GM12878 (cell line): Measurements from ENCODE around the gene IFNL3. TPM values are rescaled to one million over a fixed set of nuclear protein-coding genes. Genes with fewer than 3 reads are reported as not detected.

Experiments
- CBX3 ChIP-seq: fragments of 200-600 bp; sonication (generic); IDR thresholded peaks from 2 replicates; pipeline ENCODE4 v1.6.1; 2016; ENCODE audit warnings: low read depth, borderline replicate concordance
- FOS ChIP-seq: IDR thresholded peaks from 3 replicates; pipeline ENCODE4 v1.6.1; 2011; ENCODE audit warnings: borderline replicate concordance; ENCODE audit not compliant: insufficient read length; ENCODE audit errors: extremely low read depth
- FOXK2 ChIP-seq: fragments of 450-650 bp; IDR thresholded peaks from 2 replicates; pipeline ENCODE4 v1.6.1; 2017; ENCODE audit warnings: mild to moderate bottlenecking, moderate library complexity
- POLR2AphosphoS5 ChIP-seq: IDR thresholded peaks from 2 replicates; pipeline ENCODE4 v1.6.1; 2011; ENCODE audit warnings: mild to moderate bottlenecking, low read length, inconsistent platforms
- RAD21 ChIP-seq: IDR thresholded peaks from 2 replicates; pipeline ENCODE4 v1.6.1; 2011; ENCODE audit warnings: mild to moderate bottlenecking, low read depth, low read length, moderate library complexity; ENCODE audit not compliant: insufficient read depth
- polyA plus RNA-seq, 11 experiments: library from polyadenylated mRNA; depleted of rRNA in 4 of 11; unstranded in 6 of 11; stranded (reverse) in 5 of 11; fragments of >200 nt; fragmentation: Nextera tagmentation in 4 of 11; fragmentation: Illumina TruSeq in 1 of 11; extraction: Ambion mirVana in 4 of 11; extraction: Trizol in 1 of 11; gene quantifications; 1 replicate in 1 of 11; 2 replicates in 10 of 11; pipeline versions ENCODE4 v1.2.1 to v1.2.3, GENCODE V29; 2011 to 2016; ENCODE audit warnings: inconsistent platforms in 2 of 11, missing spikeins in 2 of 11, low read depth in 1 of 11
- total RNA-seq, 4 experiments: library from RNA; depleted of rRNA in 3 of 4; stranded (reverse); fragments of >200 nt in 3 of 4; fragmentation: Illumina TruSeq in 1 of 4; extraction: Trizol in 1 of 4; gene quantifications; 2 replicates each; pipeline versions ENCODE4 v1.2.1 to v1.2.3, GENCODE V29; 2013 to 2021
- TF ChIP-seq, protein P1 (sequence below): fragments of 450-650 bp; conservative IDR thresholded peaks from 2 replicates; pipeline ENCODE4 v1.6.1; 2017; ENCODE audit warnings: mild to moderate bottlenecking, moderate library complexity
- TF ChIP-seq, protein P2 (sequence below): fragments of 450-650 bp; IDR thresholded peaks from 2 replicates; pipeline ENCODE4 v1.6.1; 2018; ENCODE audit warnings: mild to moderate bottlenecking, low read depth, moderate library complexity; ENCODE audit not compliant: partially characterized antibody
- TF ChIP-seq, protein P3 (sequence below): fragments of 450-650 bp; IDR thresholded peaks from 2 replicates; pipeline ENCODE4 v1.6.1; 2016; ENCODE audit warnings: mild to moderate bottlenecking, moderate library complexity, borderline replicate concordance
- TF ChIP-seq, protein P4 (sequence below): fragments of 450-650 bp; IDR thresholded peaks from 2 replicates; pipeline ENCODE4 v1.6.1; 2017; ENCODE audit warnings: mild to moderate bottlenecking, moderate library complexity

IFNL3 gene
- total and polyA plus RNA-seq, 10 of the 15 experiments (the other 5 are each of a cell fraction or from before 2014, with no cell fraction given): not detected

DNA sequence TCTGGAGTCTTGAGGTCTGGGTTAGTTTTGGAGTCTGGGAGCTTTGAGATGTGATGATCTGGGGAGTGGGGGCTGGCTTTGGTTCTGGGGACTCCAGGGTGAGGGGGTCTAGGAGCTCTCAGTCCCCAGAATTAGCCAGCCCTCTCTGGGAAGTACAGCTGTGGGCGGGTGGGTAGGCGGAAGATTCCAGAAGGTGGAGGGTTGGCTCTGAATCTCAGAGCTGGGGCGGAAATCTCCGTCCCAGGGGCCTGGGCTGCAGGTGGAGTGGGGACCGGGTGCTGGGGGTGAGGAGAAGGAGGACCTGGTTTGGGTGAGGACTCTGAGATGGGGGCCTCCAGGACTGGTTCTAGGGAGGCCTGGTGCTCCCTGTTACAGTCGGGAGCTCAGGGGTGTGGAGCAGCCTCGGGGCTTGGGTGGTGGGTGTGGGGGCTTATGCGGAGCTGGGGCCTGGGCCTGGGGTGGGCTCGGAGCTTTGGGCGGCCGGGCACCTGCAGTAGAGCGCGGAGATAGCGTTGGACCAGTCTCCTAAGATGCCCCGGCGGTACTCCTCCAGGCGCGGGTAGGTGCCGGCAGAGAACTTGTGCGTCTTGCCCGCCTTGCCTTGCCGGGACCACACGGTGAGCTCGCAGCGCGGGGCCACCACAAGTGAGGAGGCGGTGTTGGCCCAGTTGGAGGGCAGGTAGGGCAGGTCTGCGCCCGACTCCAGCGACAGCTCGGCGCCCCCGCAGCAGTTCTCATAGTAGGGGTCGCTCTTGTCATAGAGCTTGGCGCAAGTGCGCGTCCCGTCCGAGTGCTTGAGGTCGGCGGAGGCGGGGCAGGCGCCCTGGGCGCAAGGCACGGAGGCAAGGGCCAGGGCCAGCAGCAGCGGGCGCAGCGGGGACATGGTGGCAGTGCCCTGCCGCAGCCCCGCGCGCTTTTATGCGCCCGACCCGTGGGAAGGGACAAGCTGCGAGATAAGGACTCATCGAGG lies 41.1 kb downstream of the IFNL3 start, which contains the start of gene SYCN (continued):
- TF ChIP-seq, protein P1, sequence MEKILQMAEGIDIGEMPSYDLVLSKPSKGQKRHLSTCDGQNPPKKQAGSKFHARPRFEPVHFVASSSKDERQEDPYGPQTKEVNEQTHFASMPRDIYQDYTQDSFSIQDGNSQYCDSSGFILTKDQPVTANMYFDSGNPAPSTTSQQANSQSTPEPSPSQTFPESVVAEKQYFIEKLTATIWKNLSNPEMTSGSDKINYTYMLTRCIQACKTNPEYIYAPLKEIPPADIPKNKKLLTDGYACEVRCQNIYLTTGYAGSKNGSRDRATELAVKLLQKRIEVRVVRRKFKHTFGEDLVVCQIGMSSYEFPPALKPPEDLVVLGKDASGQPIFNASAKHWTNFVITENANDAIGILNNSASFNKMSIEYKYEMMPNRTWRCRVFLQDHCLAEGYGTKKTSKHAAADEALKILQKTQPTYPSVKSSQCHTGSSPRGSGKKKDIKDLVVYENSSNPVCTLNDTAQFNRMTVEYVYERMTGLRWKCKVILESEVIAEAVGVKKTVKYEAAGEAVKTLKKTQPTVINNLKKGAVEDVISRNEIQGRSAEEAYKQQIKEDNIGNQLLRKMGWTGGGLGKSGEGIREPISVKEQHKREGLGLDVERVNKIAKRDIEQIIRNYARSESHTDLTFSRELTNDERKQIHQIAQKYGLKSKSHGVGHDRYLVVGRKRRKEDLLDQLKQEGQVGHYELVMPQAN: no peak
- TF ChIP-seq RAD21 (no peak), FOS (no peak), FOXK2 (no peak), CBX3 (no peak), POLR2AphosphoS5 (no peak)
- TF ChIP-seq, protein P2, sequence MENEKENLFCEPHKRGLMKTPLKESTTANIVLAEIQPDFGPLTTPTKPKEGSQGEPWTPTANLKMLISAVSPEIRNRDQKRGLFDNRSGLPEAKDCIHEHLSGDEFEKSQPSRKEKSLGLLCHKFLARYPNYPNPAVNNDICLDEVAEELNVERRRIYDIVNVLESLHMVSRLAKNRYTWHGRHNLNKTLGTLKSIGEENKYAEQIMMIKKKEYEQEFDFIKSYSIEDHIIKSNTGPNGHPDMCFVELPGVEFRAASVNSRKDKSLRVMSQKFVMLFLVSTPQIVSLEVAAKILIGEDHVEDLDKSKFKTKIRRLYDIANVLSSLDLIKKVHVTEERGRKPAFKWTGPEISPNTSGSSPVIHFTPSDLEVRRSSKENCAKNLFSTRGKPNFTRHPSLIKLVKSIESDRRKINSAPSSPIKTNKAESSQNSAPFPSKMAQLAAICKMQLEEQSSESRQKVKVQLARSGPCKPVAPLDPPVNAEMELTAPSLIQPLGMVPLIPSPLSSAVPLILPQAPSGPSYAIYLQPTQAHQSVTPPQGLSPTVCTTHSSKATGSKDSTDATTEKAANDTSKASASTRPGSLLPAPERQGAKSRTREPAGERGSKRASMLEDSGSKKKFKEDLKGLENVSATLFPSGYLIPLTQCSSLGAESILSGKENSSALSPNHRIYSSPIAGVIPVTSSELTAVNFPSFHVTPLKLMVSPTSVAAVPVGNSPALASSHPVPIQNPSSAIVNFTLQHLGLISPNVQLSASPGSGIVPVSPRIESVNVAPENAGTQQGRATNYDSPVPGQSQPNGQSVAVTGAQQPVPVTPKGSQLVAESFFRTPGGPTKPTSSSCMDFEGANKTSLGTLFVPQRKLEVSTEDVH: no peak
- TF ChIP-seq, protein P3, sequence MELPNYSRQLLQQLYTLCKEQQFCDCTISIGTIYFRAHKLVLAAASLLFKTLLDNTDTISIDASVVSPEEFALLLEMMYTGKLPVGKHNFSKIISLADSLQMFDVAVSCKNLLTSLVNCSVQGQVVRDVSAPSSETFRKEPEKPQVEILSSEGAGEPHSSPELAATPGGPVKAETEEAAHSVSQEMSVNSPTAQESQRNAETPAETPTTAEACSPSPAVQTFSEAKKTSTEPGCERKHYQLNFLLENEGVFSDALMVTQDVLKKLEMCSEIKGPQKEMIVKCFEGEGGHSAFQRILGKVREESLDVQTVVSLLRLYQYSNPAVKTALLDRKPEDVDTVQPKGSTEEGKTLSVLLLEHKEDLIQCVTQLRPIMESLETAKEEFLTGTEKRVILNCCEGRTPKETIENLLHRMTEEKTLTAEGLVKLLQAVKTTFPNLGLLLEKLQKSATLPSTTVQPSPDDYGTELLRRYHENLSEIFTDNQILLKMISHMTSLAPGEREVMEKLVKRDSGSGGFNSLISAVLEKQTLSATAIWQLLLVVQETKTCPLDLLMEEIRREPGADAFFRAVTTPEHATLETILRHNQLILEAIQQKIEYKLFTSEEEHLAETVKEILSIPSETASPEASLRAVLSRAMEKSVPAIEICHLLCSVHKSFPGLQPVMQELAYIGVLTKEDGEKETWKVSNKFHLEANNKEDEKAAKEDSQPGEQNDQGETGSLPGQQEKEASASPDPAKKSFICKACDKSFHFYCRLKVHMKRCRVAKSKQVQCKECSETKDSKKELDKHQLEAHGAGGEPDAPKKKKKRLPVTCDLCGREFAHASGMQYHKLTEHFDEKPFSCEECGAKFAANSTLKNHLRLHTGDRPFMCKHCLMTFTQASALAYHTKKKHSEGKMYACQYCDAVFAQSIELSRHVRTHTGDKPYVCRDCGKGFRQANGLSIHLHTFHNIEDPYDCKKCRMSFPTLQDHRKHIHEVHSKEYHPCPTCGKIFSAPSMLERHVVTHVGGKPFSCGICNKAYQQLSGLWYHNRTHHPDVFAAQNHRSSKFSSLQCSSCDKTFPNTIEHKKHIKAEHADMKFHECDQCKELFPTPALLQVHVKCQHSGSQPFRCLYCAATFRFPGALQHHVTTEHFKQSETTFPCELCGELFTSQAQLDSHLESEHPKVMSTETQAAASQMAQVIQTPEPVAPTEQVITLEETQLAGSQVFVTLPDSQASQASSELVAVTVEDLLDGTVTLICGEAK: no peak
- TF ChIP-seq, protein P4, sequence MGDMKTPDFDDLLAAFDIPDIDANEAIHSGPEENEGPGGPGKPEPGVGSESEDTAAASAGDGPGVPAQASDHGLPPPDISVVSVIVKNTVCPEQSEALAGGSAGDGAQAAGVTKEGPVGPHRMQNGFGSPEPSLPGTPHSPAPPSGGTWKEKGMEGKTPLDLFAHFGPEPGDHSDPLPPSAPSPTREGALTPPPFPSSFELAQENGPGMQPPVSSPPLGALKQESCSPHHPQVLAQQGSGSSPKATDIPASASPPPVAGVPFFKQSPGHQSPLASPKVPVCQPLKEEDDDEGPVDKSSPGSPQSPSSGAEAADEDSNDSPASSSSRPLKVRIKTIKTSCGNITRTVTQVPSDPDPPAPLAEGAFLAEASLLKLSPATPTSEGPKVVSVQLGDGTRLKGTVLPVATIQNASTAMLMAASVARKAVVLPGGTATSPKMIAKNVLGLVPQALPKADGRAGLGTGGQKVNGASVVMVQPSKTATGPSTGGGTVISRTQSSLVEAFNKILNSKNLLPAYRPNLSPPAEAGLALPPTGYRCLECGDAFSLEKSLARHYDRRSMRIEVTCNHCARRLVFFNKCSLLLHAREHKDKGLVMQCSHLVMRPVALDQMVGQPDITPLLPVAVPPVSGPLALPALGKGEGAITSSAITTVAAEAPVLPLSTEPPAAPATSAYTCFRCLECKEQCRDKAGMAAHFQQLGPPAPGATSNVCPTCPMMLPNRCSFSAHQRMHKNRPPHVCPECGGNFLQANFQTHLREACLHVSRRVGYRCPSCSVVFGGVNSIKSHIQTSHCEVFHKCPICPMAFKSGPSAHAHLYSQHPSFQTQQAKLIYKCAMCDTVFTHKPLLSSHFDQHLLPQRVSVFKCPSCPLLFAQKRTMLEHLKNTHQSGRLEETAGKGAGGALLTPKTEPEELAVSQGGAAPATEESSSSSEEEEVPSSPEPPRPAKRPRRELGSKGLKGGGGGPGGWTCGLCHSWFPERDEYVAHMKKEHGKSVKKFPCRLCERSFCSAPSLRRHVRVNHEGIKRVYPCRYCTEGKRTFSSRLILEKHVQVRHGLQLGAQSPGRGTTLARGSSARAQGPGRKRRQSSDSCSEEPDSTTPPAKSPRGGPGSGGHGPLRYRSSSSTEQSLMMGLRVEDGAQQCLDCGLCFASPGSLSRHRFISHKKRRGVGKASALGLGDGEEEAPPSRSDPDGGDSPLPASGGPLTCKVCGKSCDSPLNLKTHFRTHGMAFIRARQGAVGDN: no peak
